Measurements from ENCODE around the gene LAGE3.
A peak's percentile ranks its signal among the peaks of the same experiment; 100 is the strongest.

The LAGE3 gene

GRCh38 chrX:154478728-154479622 lies at the start of gene LAGE3:
Gene LAGE3, minus strand, starts transcription at chrX:154479281. Its CDS starts 366 bp downstream, at chrX:154478915.
- DNase-seq: peak; percentile 88

- peak; percentile 52 for DNase-seq
These were observed 48.0 kb upstream of the LAGE3 start for GRCh38 chrX:154526901-154527675.

DNA sequence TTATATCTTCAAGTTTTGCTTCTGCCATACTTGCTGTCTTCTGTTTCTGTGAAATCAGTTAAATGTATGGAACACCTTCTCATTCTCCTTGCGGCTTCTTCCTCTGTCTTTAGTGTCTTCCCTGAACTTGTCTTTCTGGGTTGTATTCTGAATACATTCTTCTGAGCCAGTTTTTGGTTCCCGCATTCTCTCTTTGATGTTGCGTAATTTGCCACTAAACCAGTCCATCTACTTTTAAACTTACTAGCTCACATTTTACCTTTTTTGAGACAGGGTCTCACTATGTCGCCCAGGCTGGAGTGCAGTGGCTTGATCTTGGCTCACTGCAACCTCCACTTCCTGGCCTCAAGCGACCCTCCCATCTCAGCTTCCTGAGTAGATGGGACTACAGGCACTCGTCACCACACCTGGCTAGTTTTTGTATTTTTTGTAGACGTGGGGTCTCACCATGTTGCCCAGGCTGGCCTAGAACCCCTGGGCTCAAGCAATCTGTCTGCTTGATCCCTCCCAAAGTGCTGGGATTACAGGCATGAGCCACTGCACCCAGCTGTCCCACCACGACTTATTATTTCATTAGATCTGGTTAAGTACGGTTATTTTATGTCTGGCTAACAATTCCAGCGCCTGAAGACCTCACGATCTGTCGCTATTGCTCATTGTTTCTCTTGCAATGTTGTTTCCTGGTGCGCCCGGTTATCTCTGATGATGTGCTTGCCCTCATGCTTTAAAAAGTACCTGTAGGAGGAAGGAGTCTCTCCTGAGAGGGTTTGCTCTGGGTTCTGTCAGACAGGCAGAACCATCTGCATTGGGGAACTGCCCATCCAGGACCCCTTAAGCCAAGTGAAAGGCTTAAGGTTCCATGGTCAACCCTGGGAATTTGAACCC lies 46.8 kb upstream of the LAGE3 start:
- no peak for DNase-seq

- no peak for DNase-seq
These were observed 40.3 kb upstream of the LAGE3 start for GRCh38 chrX:154519389-154519788.

DNA sequence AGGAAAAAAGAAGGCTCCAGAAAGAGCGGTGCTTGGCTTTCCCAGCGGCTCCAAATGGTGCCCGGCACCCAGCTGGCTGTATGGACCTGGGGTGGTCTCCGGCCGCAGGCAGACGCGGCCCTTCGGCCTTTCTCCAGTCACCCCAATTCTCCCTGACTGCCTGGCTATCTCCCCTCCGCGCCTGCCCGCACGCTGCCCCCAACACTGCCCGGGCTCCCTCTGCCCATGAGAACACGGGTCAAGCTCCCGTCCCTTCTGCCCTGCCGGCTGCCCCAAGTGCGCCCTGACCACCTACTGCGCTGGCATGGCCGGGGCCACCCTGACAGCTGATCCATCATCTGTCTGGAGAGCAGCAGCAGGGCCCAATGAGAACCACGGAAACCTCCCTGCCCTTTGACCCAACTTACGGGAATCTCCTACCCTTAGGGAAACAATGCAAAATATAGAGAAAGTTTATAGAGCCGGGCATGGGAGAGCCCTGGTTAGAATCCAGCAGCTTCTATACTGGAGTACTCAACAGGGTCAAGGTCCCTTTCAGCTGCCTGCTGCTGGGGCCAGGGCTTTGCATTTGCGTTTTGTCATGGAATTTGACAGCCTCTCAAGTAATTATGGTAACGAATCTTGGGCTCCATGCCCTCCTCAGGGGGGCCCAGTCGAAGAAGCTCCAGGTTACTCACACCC lies 38.2 kb upstream of the LAGE3 start:
- no peak for DNase-seq

- no peak for DNase-seq
These were observed 37.6 kb upstream of the LAGE3 start for GRCh38 chrX:154516656-154517100.

GRCh38 chrX:154515966-154516655 lies 37.0 kb upstream of the LAGE3 start, which contains the start of gene FAM3A:
Gene FAM3A, minus strand, starts transcription at chrX:154516232. Its CDS starts 460 bp downstream, at chrX:154515772.
- DNase-seq: peak; percentile 87

- DNase-seq: peak; percentile 20
These were observed 36.2 kb upstream of the LAGE3 start for GRCh38 chrX:154515090-154515965.

GRCh38 chrX:154513716-154514115 lies 34.6 kb upstream of the LAGE3 start:
- DNase-seq: no peak

DNA sequence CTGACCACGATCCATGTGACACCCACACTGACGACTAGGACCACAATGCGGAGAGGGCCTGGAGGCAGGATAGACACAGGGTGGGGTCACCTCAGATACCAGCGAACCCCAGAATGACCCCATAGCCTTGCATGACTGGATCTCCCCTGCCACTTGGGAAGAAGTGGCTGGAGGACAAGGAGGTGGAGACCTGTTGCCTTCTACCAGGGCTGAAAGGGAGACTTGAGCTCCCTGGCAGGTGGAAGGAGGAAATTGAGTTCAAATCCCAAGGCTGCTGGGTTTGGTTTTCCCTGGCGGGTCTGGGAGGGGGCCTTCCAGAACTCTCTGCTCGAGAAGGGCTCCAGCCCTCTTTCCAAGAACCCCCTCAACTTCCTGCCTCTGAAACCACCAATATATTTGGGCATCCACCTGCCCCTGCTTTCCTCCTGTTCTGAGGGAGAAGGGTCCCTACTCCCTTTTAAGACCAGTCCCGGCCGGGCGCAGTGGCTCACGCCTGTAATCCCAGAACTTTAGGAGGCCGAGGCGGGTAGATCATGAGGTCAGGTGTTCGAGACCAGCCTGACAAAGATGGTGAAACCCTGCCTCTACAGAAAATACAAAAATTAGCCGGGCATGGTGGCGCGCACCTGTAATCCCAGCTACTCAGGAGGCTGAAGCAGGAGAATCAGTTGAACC lies 33.9 kb upstream of the LAGE3 start:
- no peak for DNase-seq

DNA sequence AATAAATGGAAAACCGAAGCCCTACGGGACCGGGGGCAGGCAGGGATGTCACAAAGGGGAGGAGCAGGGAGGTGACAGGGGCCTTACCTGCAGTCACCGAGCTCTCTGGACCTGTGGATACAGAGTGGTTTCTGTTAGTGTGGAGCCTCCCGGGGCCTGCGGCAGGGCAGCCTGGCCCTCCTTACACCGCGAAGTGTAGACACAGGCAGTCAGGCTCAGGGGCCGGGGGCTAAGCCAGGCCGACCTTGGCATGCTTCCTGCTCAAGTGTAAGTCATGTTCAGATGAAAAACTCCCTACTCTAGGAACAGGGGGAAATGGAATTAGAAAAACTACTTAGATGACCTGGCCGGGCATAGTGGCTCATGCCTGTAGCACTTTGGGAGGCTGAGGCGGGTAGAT lies 32.7 kb upstream of the LAGE3 start:
- DNase-seq: no peak

- DNase-seq: no peak
These were observed 30.4 kb upstream of the LAGE3 start for GRCh38 chrX:154509455-154509854.

DNA sequence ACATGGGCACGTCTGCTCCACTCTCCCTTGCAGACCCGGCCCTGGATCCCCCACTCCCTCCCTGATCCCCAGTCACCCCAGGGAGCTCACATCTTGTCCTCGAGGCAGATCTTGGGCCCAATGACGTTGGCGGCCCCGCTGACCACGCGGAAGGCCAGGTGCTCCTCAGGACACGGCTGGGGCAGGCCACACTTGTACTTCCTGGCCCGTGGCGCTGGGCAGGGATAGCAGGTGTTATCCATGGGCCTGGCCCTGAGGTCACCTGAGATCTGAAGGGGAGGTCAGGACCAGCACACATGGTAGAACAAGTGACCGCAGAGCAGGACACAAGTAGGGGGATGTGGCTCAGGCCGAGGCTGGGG lies 29.3 kb upstream of the LAGE3 start:
- DNase-seq: no peak

DNA sequence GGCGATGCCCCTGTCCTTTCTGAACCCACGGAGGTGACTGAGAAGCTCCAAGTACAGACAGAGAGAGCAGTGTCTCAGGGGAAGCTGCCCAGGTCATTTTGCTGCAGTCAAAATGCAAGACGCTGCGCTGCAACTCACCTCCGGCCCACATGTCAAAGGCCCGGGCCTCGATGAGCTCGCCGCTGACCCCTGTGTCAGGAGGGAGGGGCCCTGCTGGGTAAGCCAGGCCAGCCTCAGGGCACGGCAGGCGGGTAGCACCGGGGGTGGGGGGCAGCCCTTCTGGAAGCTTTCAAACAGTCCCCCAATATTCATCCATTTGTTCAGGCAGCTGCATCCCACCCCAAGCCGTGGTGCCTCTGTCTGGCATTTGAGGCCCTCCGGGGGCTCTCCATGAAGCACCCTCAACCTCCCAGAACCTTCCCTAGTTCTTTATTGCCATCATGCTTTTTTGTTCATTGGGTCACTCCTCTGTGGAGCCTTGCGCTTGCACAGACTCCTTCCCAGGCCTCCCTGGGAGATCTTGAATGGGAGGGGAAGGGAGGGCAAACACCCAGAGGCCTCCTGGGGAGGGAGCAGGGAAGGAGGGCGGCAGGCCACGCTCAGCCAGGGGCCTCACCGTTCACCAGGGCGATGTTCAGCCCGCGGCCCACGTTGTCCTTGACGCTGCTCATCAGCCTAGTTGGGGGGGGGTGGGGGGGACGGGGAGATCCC lies 28.7 kb upstream of the LAGE3 start:
- no peak for DNase-seq

- no peak for DNase-seq
These were observed 27.6 kb upstream of the LAGE3 start for GRCh38 chrX:154506483-154507332.

- no peak for DNase-seq
These were observed 26.7 kb upstream of the LAGE3 start for GRCh38 chrX:154505734-154506133.

DNA sequence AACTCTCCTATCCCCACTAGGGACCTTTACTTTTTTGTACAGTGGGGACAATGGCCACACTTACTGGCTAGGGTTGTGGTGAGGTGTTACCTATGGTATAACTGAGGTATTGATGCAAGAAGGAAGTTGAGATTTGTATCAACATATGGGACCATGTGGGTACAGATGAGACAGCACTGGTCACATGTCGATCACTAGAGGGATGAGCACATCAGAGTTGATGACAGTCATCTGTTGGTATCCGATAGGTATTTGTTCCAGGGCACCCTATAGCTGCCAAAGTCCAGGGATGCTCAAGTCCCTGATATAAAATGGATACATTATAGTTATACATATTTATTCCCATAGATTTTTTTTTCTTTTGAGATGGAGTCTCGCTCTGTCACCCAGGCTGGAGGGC lies 23.9 kb upstream of the LAGE3 start:
- no peak for DNase-seq

DNA sequence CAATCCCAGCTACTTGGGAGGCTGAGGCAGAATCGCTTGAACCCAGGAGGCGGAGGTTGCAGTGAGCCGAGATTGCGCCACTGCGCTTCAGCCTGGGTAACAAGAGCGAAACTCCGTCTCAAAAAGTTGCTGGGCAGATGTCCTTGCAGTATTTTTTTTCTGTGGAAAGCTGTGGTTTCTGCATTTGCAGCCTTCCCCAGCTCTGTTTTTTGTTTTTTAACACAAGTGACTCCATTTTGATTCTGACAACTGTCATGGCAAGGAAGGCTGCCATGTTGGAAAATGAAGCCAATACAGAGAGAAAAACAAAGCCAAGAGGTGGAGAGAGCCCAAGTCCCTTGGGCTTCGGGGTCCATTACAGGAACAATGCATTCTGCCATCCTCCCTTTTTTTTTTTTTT lies 23.0 kb upstream of the LAGE3 start:
- no peak for DNase-seq
